NB4 (cell line): ENCODE results near the gene RRP8.

Experiments used
- DNase-seq: peaks from one replicate; pipeline ENCODE4 v3.0.0; 2010; ENCODE audit warnings: low read depth
- H3K4me3 ChIP-seq: one replicate; pipeline ENCODE4 v1.5.1; 2011; ENCODE audit warnings: mild to moderate bottlenecking, low read depth, low read length, moderate library complexity
- CTCF ChIP-seq: IDR thresholded peaks from one replicate; pipeline ENCODE4 v1.5.1; 2012; ENCODE audit warnings: low read depth, low read length
- MAX ChIP-seq: IDR thresholded peaks from 2 replicates; pipeline ENCODE4 v1.6.1; 2011; ENCODE audit warnings: low read depth, low read length
- MYC ChIP-seq: IDR thresholded peaks from 2 replicates; pipeline ENCODE4 v1.6.1; 2011; ENCODE audit warnings: low read depth, low read length
- POLR2A ChIP-seq: IDR thresholded peaks from 2 replicates; pipeline ENCODE4 v1.6.1; 2011; ENCODE audit warnings: mild to moderate bottlenecking; ENCODE audit not compliant: insufficient read length; ENCODE audit errors: extremely low read depth

The RRP8 gene

GRCh38 chr11:6617315-6617781 lies 13.9 kb upstream of the RRP8 start:
- DNase-seq: peak; percentile 96
- peak overlapping the region; percentile 99 for H3K4me3 ChIP-seq
- TF ChIP-seq MAX: peak; percentile 55
- no peak for TF ChIP-seq CTCF
- TF ChIP-seq POLR2A: peak; percentile 39
- peak; percentile 61 for TF ChIP-seq MYC

- peak overlapping the region; percentile 99 for H3K4me3 ChIP-seq
- TF ChIP-seq MAX (no peak), MYC (no peak), CTCF (no peak), POLR2A (no peak)
- no peak for DNase-seq
These were observed 13.3 kb upstream of the RRP8 start for GRCh38 chr11:6616596-6617250.

DNA sequence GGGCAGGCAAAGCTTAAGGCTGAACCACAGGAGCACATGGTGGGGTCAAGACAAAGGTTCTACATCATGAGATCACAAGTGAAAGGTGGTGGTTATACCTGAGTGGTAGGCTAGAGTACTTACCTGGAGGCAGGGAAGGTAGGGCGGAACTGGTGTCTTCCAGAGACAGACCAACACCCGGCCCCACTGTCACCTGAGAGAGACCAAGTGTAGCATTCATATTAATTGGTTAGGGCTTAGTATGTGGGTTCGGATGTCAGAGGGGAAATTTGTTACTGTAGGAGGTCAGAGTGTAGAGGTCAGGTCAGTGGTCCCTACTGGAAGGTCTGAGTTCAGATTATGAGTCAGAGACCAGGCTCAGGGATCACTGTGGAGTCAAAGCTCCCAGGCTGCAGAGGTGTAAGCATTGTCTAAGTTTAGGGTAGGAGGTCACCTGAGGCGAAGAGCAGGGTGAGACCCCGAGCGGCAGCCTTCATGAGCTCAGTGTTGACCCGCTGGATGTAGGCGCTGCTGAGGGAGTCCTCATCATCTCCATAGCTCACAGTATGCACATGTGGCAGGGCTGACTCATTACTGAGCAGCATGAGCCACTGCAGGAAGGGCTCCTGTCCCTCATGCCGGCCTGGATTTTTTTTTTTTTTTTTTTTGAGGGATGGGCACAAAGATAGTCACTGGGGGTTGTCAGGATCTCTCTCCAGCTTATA lies 12.6 kb upstream of the RRP8 start:
- DNase-seq: no peak
- no peak overlapping the region for H3K4me3 ChIP-seq
- TF ChIP-seq POLR2A (no peak), MAX (no peak), CTCF (no peak), MYC (no peak)

GRCh38 chr11:6615046-6615445 lies 11.6 kb upstream of the RRP8 start:
- DNase-seq: no peak
- TF ChIP-seq MAX: no peak
- TF ChIP-seq CTCF: no peak
- no peak for TF ChIP-seq MYC
- TF ChIP-seq POLR2A: no peak
- H3K4me3 ChIP-seq: no peak overlapping the region

- H3K4me3 ChIP-seq: no peak overlapping the region
- no peak for TF ChIP-seq CTCF
- no peak for TF ChIP-seq POLR2A
- no peak for TF ChIP-seq MAX
- no peak for TF ChIP-seq MYC
- no peak for DNase-seq
These were observed 11.0 kb upstream of the RRP8 start for GRCh38 chr11:6614446-6614845.

DNA sequence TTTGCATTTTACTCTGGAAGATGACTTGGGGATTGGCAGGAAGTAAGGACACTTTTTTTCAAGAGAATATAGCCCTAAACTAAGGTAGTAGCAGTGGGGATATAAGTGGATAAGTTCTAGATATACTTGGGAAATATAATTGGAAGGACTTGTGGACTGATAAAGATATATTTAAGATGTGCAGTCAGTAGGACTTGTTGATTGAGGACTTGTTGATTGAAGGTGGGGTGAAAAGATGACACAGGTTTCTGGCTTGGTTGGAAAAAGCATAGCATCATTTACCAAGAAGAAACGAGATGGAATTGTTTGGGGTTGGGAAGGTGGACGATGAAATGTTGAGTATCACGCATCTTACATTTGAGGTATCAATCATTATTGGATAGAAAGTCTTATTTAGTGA lies 10.1 kb upstream of the RRP8 start:
- TF ChIP-seq CTCF (no peak), MYC (no peak), MAX (no peak), POLR2A (no peak)
- DNase-seq: no peak
- peak overlapping the region; percentile 67 for H3K4me3 ChIP-seq
